Panc1 (cell line): Measurements from ENCODE around the gene ISY1.

Experiments
- POLR2AphosphoS5 ChIP-seq: IDR thresholded peaks from 2 replicates; pipeline ENCODE4 v1.6.1; 2012; ENCODE audit warnings: mild to moderate bottlenecking, low read depth, low read length, moderate library complexity
- TF ChIP-seq, protein P1 (sequence below): fragments of 450-650 bp; IDR thresholded peaks from 2 replicates; pipeline ENCODE4 v1.5.1; 2017; ENCODE audit warnings: mild to moderate bottlenecking
- TF ChIP-seq, protein P2 (sequence below), 2 experiments: IDR thresholded peaks; 2 replicates each; pipeline ENCODE4 v1.6.1; 2011 to 2012; ENCODE audit warnings: low read depth in 2 of 2, control low read depth in 1 of 2, low read length in 1 of 2, mild to moderate bottlenecking in 1 of 2, moderate library complexity in 1 of 2; ENCODE audit not compliant: insufficient read depth in 1 of 2

DNA sequence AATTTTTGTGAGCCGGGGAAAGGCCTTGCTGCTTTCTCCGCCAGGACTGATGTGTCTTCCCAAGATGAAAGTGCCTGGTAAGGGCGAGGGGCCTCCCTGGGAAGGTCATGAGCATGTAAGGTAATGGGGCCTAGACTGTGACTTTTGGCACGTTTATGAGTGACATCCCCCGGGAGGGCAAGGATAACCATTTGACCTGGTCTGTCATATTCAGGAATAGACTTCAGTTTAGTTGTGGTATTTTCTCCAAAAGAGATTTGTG lies 23.5 kb upstream of the ISY1 start:
- TF ChIP-seq, protein P1, sequence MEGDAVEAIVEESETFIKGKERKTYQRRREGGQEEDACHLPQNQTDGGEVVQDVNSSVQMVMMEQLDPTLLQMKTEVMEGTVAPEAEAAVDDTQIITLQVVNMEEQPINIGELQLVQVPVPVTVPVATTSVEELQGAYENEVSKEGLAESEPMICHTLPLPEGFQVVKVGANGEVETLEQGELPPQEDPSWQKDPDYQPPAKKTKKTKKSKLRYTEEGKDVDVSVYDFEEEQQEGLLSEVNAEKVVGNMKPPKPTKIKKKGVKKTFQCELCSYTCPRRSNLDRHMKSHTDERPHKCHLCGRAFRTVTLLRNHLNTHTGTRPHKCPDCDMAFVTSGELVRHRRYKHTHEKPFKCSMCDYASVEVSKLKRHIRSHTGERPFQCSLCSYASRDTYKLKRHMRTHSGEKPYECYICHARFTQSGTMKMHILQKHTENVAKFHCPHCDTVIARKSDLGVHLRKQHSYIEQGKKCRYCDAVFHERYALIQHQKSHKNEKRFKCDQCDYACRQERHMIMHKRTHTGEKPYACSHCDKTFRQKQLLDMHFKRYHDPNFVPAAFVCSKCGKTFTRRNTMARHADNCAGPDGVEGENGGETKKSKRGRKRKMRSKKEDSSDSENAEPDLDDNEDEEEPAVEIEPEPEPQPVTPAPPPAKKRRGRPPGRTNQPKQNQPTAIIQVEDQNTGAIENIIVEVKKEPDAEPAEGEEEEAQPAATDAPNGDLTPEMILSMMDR, result no peak
- TF ChIP-seq, protein P2, sequence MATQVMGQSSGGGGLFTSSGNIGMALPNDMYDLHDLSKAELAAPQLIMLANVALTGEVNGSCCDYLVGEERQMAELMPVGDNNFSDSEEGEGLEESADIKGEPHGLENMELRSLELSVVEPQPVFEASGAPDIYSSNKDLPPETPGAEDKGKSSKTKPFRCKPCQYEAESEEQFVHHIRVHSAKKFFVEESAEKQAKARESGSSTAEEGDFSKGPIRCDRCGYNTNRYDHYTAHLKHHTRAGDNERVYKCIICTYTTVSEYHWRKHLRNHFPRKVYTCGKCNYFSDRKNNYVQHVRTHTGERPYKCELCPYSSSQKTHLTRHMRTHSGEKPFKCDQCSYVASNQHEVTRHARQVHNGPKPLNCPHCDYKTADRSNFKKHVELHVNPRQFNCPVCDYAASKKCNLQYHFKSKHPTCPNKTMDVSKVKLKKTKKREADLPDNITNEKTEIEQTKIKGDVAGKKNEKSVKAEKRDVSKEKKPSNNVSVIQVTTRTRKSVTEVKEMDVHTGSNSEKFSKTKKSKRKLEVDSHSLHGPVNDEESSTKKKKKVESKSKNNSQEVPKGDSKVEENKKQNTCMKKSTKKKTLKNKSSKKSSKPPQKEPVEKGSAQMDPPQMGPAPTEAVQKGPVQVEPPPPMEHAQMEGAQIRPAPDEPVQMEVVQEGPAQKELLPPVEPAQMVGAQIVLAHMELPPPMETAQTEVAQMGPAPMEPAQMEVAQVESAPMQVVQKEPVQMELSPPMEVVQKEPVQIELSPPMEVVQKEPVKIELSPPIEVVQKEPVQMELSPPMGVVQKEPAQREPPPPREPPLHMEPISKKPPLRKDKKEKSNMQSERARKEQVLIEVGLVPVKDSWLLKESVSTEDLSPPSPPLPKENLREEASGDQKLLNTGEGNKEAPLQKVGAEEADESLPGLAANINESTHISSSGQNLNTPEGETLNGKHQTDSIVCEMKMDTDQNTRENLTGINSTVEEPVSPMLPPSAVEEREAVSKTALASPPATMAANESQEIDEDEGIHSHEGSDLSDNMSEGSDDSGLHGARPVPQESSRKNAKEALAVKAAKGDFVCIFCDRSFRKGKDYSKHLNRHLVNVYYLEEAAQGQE (IDR thresholded peaks at IDR 0.05; ENCODE audit: insufficient read depth in 1 of 2, low read depth in 2 of 2, low read length in 1 of 2), result no peak
- no peak for TF ChIP-seq POLR2AphosphoS5
